Spinal cord (tissue), 10 donors: ENCODE results near the gene IRF2. TPM values are rescaled to one million over a fixed set of nuclear protein-coding genes. Genes with fewer than 3 reads are reported as not detected.

ENCODE experiments used
- DNase-seq, 6 donors: peaks; one replicate each; pipeline versions ENCODE4 v3.0.0 to v3.0.0-alpha.2; 2013 to 2015; ENCODE audit warnings: low spot score in 6 of 6, low read depth in 4 of 6
- H3K27ac ChIP-seq: one replicate; pipeline ENCODE4 v1.5.1; 2013; ENCODE audit warnings: low read depth, low read length, control low read depth
- H3K27me3 ChIP-seq: one replicate; pipeline ENCODE4 v1.6.1; 2013; ENCODE audit warnings: low read length; ENCODE audit not compliant: control insufficient read depth, insufficient read depth
- H3K36me3 ChIP-seq: one replicate; pipeline ENCODE4 v1.6.1; 2013; ENCODE audit warnings: low read length; ENCODE audit not compliant: control insufficient read depth, insufficient read depth
- H3K4me1 ChIP-seq: one replicate; pipeline ENCODE4 v1.6.1; 2013; ENCODE audit warnings: low read length; ENCODE audit not compliant: control insufficient read depth, insufficient read depth
- H3K4me3 ChIP-seq: one replicate; pipeline ENCODE4 v1.5.1; 2013; ENCODE audit warnings: low read depth, low read length, control low read depth
- H3K9me3 ChIP-seq: one replicate; pipeline ENCODE4 v1.6.1; 2013; ENCODE audit warnings: low read length; ENCODE audit not compliant: control insufficient read depth, insufficient read depth
- WGBS: methylation state at CpG from one replicate; pipeline ENCODE4 v1.1.5; 2013; ENCODE audit warnings: missing lambda C conversion rate; ENCODE audit not compliant: insufficient coverage; 5-methylcytosine and 5-hydroxymethylcytosine counted together
- polyA plus RNA-seq, 2 donors: library from polyadenylated mRNA; unstranded; fragments of 120-200 nt; gene quantifications; one replicate each; pipeline ENCODE4 v1.2.1, GENCODE V29; 2013; ENCODE audit not compliant: insufficient read length in 2 of 2
- total RNA-seq, 2 donors: library from RNA; depleted of rRNA in 1 of 2; stranded (reverse); fragments of 120-200 nt in 1 of 2; fragments of >200 nt in 1 of 2; gene quantifications; one replicate each; pipeline versions ENCODE4 v1.2.3 to v1.2.4, GENCODE V29; 2013 to 2014
- donor health status: healthy.

Gene IRF2
- total and polyA plus RNA-seq, 4 donors = 19.6 to 33.7 (median 24.6) TPM

DNA sequence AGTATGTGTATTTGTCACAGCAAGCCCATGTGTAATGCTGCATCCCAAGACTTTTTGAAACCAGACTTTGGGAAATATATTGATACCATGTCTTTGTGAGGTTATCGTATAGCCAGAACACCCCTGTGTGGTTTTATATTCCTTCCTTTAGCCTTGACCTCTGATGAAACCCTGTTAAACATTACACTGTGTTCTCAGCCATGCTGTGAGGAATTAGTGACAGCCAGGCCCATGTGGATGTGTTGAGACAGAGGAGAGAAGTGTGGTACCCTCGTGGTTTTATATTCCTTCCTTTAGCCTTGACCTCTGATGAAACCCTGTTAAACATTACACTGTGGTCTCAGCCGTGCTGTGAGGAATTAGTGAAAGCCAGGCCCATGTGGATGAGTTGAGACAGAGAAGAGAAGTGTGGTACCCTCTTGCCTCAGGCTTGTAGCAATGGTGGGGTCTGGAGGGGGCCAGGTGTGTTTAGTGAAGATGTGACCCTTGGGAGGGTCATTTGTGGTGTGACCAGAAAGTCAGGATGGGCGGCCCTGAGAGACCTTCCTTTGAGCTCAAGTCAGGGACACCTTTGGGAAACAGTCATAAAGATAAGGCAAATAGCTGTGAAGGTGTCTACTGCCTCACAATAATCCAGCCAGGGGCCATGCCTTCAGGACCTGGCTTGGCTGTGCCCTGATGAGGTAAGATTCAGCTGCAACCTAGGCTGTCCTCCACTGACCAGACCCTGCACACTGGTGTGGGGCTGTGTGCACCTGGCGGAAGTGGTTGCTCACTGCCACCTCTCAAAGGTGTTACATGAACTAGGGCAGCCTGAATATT, 110.0 kb downstream of the IRF2 start:
- Histone ChIP-seq H3K4me1 (no peaks in the 10 kb centered on the region), H3K27me3 (no peaks in the 10 kb centered on the region), H3K9me3 (no peaks in the 10 kb centered on the region), H3K36me3 (no peaks in the 10 kb centered on the region), H3K27ac (no peak overlapping the region), H3K4me3 (no peak overlapping the region)
- DNase-seq = no peak
- 50% methylated on average over 2 of the region's 5 CpGs for WGBS

DNA sequence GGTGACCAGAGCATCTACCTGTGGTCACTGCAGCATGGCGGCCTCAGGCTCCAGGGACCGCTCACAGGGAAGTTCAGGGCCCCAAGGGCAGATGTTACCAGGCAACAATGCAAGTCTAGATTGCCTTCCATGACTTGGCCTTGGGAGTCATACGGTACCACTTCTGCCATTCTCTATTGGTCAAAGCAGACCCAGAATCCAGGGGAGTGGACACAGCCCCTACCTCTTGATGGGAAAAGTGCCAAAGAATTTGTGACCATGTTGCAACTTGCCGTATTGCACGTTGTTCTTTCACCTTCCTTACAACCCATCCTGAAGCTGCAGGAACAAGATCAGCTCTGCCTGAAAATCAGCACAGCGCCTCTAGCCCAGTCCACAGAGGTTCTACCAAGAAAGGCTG, 111.1 kb downstream of the IRF2 start:
- no peaks in the 10 kb centered on the region for H3K36me3 ChIP-seq
- no peaks in the 10 kb centered on the region for H3K9me3 ChIP-seq
- no peaks in the 10 kb centered on the region for H3K27me3 ChIP-seq
- no peak for DNase-seq
- 100% methylated on average over 5 of the region's 6 CpGs for WGBS
- H3K4me1 ChIP-seq = no peaks in the 10 kb centered on the region
- no peak overlapping the region for H3K4me3 ChIP-seq
- no peak overlapping the region for H3K27ac ChIP-seq

DNA sequence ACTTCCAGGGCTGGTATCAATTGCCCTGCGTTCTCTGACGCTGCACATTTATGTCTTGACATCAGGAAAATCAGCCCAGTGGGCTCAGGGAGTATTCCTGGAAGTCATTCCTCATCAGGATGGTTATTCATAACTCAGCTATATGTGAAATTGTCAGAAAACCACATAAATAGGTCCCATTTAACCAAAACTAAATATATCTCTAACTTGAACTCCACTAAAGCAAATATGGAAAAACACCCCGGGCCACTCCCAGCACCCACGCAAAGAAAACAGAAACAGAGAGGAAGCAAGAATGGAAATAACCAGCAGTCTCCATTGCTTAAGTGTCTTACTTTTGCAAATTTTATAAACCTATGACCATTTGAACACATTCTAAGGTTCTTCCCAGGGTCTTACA, 112.0 kb downstream of the IRF2 start:
- Histone ChIP-seq H3K27me3 (no peaks in the 10 kb centered on the region), H3K4me3 (no peak overlapping the region), H3K4me1 (no peaks in the 10 kb centered on the region), H3K27ac (no peak overlapping the region), H3K9me3 (no peaks in the 10 kb centered on the region), H3K36me3 (no peaks in the 10 kb centered on the region)
- no peak for DNase-seq
- WGBS = 100% methylated on average over 2 of the region's 4 CpGs

DNA sequence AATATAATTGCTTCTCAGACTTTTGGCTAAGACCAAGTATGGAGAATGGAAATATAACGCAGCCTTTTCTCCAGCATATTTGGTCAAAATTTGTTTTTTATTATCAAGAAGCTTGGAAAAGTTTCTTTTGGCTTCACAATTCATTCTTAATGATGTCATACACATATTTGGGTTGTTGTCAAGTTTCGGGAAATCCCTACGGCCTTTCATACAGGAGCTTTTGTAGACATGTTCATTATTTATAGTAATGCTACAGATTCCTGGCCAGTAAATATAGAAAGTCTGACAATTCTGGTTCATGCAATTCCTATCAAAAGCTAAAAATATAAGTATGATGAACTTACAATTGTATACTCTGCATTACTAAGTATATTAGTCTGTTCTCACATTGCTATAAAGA, 112.9 kb downstream of the IRF2 start:
- DNase-seq = no peak
- WGBS = no CpG with 5 or more reads among the region's 3 CpGs
- no peak overlapping the region for H3K4me3 ChIP-seq
- H3K9me3 ChIP-seq = no peaks in the 10 kb centered on the region
- H3K27me3 ChIP-seq = no peaks in the 10 kb centered on the region
- no peaks in the 10 kb centered on the region for H3K36me3 ChIP-seq
- H3K4me1 ChIP-seq = no peaks in the 10 kb centered on the region
- no peak overlapping the region for H3K27ac ChIP-seq

DNA sequence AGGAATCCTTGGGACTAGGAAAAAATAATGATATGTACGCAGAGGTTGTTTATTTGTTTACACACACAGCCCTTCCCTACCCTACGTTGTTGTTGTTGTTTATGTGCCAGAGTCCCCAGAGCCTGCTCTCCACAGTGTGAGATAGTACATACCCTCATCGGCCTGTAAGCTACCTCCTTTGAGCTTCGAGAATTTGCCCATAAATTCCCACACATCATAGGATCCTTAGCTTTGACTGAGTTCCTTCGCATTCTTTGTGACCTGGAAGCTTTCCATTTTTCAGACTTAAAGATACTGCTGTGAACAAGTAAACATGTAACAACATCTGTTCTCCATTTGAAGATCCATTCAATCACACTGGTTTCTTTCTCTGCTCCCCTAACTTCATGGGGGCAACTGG, 114.5 kb downstream of the IRF2 start:
- 52% methylated on average over 4 of the region's 5 CpGs for WGBS
- Histone ChIP-seq H3K4me3 (no peak overlapping the region), H3K27me3 (no peaks in the 10 kb centered on the region), H3K4me1 (peaks cover 2% of the 10 kb centered on the region), H3K36me3 (no peaks in the 10 kb centered on the region), H3K9me3 (no peaks in the 10 kb centered on the region), H3K27ac (peak overlapping the region; percentile 42)
- peak in 1 of 6 donors; percentile 54 for DNase-seq

DNA sequence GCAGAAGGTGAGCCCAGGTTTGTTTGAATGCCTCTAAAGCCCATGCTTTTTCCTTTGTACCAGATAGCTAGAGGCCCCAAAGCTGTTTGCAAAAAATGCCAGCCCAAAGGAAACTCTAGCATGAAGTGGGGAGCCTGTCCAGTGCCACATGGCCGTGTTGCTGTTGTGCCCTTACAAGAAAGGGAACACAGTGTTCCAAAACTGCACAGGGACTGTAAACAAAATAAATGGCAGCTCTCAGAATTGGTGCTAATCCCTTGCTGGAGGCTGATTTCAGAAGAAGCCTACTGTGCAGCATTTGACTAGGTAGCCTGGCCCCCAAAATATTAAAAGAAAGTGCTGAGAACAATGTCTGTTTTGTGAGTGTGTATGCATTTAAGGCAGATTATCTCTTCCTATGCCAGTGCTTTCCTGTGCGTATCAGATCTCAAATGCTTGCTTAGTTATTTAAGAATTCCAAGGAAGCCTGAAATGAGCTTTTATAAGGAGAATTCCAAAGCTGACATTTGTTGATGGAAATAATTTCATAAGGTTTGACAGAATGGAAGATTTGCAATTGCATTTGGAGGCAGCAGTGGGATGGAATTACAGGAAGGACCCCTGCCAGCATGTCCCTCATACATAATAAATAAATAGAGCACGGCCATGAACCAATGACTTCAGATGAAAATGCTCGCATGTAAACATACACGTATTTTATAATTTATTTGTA, 115.7 kb downstream of the IRF2 start:
- DNase-seq = no peak
- no peaks in the 10 kb centered on the region for H3K9me3 ChIP-seq
- peaks cover 3% of the 10 kb centered on the region for H3K4me1 ChIP-seq
- H3K36me3 ChIP-seq = no peaks in the 10 kb centered on the region
- 56% methylated on average over 2 of the region's 5 CpGs for WGBS
- no peak overlapping the region for H3K27ac ChIP-seq
- no peaks in the 10 kb centered on the region for H3K27me3 ChIP-seq
- no peak overlapping the region for H3K4me3 ChIP-seq

DNA sequence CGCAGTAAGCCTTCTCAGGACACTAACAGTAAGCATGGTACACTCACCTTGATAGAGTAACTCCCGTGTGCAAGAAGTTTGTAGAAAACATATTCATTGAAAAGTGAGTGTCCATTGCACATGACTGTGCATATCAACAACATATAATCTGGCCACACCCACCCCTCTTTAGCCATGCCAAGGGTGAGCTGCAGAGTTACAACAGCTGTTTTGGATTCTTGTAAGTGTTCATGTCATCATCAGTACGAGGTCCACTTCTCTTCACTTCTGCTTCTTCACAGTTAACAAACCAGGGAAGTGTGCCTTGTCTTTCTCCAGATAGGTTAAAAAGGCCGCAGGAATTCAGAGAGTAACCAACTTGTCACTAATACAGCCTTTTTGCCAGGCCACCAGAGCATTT, 116.6 kb downstream of the IRF2 start:
- H3K4me3 ChIP-seq = no peak overlapping the region
- no peaks in the 10 kb centered on the region for H3K36me3 ChIP-seq
- 88% methylated on average over 1 of the region's 4 CpGs for WGBS
- DNase-seq = no peak
- H3K27me3 ChIP-seq = no peaks in the 10 kb centered on the region
- no peaks in the 10 kb centered on the region for H3K9me3 ChIP-seq
- H3K27ac ChIP-seq = no peak overlapping the region
- peaks cover 3% of the 10 kb centered on the region for H3K4me1 ChIP-seq

DNA sequence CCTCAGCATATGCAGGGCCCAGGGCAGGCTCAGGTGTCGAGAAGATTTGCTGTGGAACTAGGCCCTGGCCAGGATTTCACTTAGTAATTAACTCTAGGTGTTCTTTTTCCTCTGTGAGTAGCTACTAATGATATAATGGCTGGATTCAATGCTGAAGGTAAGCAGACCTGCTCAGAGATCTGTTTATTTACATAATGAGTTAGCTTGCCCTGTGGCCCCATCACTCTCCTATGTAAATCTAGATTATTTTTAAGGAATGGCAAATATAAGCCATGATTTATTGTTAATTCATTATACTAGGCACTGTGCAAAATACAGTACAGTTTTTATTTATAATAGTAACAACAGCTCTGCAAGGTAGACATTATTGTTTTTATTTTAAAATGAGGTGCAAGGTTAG, 117.2 kb downstream of the IRF2 start:
- no peak overlapping the region for H3K4me3 ChIP-seq
- no peaks in the 10 kb centered on the region for H3K9me3 ChIP-seq
- H3K4me1 ChIP-seq = peaks cover 3% of the 10 kb centered on the region
- no peak for DNase-seq
- no peaks in the 10 kb centered on the region for H3K27me3 ChIP-seq
- no peaks in the 10 kb centered on the region for H3K36me3 ChIP-seq
- no peak overlapping the region for H3K27ac ChIP-seq
- WGBS = no CpG with 5 or more reads among the region's 1 CpG

DNA sequence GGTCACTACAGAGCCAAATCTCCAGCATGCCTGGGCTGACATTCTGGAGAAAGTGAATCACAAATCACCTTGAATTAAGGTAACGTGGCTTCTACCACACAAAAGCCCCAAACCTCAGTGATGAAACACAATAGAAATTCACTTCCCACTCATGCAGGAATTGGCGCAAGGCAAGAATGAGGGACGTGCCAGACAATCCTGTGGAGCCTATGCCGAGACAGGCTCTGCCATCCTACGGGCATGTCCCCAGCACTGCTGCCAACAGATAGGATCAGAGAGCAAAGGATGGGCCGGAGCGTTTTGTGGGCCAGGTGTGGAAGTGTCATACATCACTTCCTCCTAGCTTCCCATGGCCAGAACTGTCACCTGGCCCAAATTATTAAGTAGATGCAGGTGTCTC, 118.0 kb downstream of the IRF2 start:
- Histone ChIP-seq H3K9me3 (no peaks in the 10 kb centered on the region), H3K4me3 (no peak overlapping the region), H3K36me3 (no peaks in the 10 kb centered on the region), H3K27me3 (no peaks in the 10 kb centered on the region), H3K27ac (no peak overlapping the region), H3K4me1 (peaks cover 3% of the 10 kb centered on the region)
- 98% methylated on average over 5 of the region's 7 CpGs for WGBS
- DNase-seq = no peak

DNA sequence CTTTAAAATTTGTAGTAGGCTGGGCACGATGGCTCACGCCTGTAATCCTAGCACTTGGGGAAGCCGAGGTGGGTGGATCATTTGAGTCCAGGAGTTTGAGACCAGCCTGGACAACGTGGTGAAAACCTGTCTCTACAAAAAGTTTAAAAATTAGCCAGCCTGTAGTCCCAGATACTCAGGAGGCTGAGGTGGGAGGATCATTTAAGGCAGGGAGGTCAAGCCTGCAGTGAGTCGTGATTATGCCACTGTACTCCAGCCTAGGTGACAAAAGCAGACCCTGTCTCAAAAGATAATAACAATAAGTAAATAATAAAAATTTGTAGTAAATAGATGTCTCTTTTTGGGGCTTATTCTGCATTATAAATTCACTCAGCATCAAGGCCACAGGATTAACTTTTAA, 118.5 kb downstream of the IRF2 start:
- Histone ChIP-seq H3K27me3 (no peaks in the 10 kb centered on the region), H3K36me3 (no peaks in the 10 kb centered on the region), H3K4me1 (peaks cover 3% of the 10 kb centered on the region), H3K27ac (no peak overlapping the region), H3K4me3 (no peak overlapping the region), H3K9me3 (no peaks in the 10 kb centered on the region)
- WGBS = 100% methylated on average over 3 of the region's 5 CpGs
- no peak for DNase-seq
